Retinal pigment epithelial cell (primary cell): ENCODE measurements around the gene SLC41A2.

Experiments used
- DNase-seq: peaks from one replicate; pipeline ENCODE4 v3.0.0-alpha.2; 2010; ENCODE audit warnings: low read depth
- H3K4me3 ChIP-seq: 2 replicates; pipeline ENCODE4 v1.5.1; 2011; ENCODE audit warnings: mild to moderate bottlenecking, low read length, control low read depth, moderate library complexity
- TF ChIP-seq, protein P1 (sequence below): conservative IDR thresholded peaks from 2 replicates; pipeline ENCODE4 v1.5.1; 2011; ENCODE audit warnings: low read depth, low read length, control low read depth, inconsistent platforms

Gene SLC41A2

GRCh38 chr12:104974626-104975290 is 16.7 kb upstream of the SLC41A2 start:
- TF ChIP-seq, protein P1, sequence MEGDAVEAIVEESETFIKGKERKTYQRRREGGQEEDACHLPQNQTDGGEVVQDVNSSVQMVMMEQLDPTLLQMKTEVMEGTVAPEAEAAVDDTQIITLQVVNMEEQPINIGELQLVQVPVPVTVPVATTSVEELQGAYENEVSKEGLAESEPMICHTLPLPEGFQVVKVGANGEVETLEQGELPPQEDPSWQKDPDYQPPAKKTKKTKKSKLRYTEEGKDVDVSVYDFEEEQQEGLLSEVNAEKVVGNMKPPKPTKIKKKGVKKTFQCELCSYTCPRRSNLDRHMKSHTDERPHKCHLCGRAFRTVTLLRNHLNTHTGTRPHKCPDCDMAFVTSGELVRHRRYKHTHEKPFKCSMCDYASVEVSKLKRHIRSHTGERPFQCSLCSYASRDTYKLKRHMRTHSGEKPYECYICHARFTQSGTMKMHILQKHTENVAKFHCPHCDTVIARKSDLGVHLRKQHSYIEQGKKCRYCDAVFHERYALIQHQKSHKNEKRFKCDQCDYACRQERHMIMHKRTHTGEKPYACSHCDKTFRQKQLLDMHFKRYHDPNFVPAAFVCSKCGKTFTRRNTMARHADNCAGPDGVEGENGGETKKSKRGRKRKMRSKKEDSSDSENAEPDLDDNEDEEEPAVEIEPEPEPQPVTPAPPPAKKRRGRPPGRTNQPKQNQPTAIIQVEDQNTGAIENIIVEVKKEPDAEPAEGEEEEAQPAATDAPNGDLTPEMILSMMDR: no peak
- DNase-seq: no peak
- H3K4me3 ChIP-seq: no peak overlapping the region

GRCh38 chr12:104973250-104973649 is 15.2 kb upstream of the SLC41A2 start:
- no peak overlapping the region for H3K4me3 ChIP-seq
- TF ChIP-seq, protein P1: no peak
- DNase-seq: no peak

GRCh38 chr12:104971306-104971705 is 13.2 kb upstream of the SLC41A2 start:
- no peak overlapping the region for H3K4me3 ChIP-seq
- TF ChIP-seq, protein P1: no peak
- no peak for DNase-seq

GRCh38 chr12:104969343-104969742 is 11.3 kb upstream of the SLC41A2 start:
- TF ChIP-seq, protein P1: no peak
- no peak overlapping the region for H3K4me3 ChIP-seq
- DNase-seq: no peak

- TF ChIP-seq, protein P1: no peak
- no peak for DNase-seq
- H3K4me3 ChIP-seq: no peak overlapping the region
Measured at GRCh38 chr12:104966677-104967076, 8.6 kb upstream of the SLC41A2 start.

DNA sequence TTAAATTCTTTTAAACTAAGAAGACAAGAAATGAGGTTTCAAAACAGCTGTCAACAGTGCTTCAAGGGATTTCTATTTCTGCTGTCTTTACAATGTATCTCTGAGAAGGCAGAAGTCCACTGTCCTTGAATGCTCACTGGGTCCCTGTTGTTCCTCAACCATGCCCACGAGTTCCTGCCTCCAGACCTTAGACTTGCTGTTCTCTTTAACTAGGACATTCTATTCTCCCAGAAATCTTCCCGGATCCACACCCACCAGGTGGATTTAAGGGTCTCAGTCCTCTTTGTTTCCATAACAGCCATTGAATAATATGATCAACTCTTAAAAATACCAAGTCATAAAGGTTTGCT is 6.7 kb upstream of the SLC41A2 start:
- no peak overlapping the region for H3K4me3 ChIP-seq
- DNase-seq: no peak
- TF ChIP-seq, protein P1: no peak

DNA sequence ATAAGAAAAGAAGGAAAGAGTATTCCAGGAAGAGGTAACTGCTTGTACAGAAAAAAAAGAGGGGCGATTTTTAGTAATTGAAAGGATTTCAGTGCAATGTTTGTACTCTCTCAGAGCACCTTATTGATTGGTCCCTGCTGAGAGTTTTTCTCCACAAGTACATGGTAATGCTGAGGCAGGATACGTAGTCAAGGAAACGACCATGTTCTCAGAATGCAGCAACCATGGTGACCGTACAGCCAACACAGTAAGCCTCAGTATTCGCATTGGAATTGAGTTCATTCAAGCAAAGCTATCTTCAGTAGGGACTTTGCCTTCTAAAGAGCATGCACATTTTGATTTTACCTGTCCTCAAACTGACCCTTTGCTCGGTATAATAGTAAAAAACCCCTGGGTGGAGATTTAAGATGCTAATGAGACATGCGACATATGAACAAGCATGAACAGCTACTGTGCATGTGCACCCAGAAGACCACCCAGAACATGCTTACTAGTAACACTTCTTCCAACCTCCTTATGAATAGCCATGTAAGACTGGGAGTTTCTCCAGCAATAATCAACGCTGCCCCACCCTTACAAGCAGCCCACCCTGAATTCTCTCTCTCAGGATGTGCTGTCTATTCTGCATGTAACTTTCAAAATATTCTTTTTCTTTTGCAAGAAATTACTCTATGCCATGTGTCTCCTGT is 6.2 kb upstream of the SLC41A2 start:
- DNase-seq: peak; percentile 28
- TF ChIP-seq, protein P1: no peak
- no peak overlapping the region for H3K4me3 ChIP-seq
